IPS-18c (cell line): ENCODE data around the gene UBN1.
"Not testable (repeated sequence)": the region's sequence is repeated elsewhere in the genome, so short reads cannot be mapped to it uniquely, and the experiment has no call there.

Experiments used
- H3K4me3 ChIP-seq: 2 replicates; pipeline ENCODE4 v1.7.0; 2013; ENCODE audit warnings: low read depth, mild to moderate bottlenecking, low read length, moderate library complexity; ENCODE audit not compliant: insufficient read depth
- H3K9me3 ChIP-seq: one replicate; pipeline ENCODE4 v1.6.1; 2013; ENCODE audit warnings: mild to moderate bottlenecking, low read length, moderate library complexity; ENCODE audit not compliant: control insufficient read depth, insufficient read depth

UBN1 gene

DNA sequence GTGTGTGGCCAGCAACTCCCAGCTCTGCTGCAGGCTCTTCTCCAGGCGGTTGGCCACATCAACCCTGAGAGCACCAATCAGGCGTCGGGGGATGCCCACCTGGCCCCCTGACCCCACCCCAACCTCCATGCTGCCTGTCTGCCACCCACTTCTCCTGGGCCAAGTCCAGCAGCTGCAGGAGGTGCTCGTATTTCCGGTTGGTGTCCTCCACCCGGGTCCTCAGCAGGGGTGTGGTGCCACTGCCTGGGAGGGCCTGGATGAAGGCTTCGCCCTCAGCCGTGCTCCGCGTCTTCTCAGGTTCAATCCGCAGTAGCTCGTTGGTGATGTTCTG lies 44.6 kb downstream of the UBN1 start:
- no peak overlapping the region for H3K4me3 ChIP-seq

DNA sequence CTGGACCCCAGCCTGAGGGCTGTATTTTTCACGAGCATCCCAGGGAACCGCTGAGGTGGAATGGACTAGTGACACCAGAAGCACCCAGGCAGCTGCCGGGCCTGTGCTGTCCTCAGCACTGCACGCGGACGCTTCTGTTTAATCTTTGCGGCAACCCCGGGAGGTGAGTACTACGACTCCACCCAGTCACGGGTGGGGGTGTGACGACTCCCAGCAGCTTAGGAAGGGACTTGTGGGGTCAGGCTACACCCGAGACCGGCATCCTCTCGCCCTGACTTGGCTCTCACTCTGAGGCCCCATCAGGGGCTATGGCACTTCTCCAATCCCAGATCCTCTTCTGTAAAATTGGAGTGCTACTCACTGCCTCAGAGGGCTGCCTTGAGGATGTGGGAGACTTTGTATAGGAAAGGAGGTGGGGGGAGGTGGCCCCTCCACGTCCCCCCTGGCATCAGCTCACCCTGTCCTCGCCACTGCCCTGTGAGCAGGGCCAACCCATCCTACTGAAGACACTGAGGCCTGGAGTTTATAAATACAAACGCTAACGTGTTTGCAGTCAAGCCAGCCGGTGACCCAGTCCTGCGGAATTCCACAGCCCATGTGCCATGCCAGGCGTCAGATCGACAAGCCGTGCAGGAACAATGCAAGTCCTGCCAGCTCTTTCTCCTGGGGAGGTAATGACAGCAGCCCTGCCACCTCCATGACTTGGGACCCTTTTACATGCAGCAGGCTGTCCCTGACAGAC lies 45.3 kb downstream of the UBN1 start:
- Histone ChIP-seq H3K4me3 (no peak overlapping the region), H3K9me3 (no peaks in the 10 kb centered on the region)

More for the DNA sequence above, 44.6 kb downstream of the UBN1 start:
- no peaks in the 10 kb centered on the region for H3K9me3 ChIP-seq

DNA sequence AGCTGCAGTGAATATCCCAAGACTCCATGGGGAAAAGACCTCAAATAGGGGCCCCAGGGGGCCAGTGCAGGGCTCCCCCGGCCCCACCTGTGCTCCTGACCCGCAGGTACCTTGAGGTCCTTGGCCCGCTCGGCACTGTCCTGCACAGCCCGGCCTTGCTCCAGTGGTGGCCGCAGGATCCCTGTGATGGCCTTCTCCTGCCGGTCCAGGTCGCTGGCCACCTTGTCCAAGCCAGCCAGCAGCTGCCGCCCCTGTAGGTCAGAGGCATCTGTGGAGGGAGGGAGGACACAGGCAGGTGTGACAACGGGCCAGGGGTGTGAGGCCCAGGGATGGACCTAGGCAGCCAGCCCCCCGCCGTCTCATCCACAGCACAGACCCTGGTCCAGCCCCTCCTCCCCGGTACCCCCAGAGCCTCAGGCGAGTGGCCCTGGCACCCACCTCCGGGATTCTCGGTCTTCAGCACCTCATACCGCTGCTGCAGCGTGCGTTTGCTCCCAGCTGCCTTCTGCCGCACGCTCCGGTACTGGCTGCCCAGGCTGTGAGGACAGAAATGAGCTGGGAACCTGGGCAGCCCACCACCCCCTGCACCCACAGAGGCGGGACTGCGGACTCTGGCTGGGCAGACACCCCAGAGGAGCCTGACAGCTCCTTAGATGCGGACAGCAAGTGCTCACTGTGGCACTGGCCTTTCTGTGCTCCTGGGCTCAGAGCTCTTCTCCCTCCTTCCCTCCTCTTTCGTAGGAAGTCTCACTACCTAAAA lies 46.0 kb downstream of the UBN1 start:
- Histone ChIP-seq H3K4me3 (no peak overlapping the region), H3K9me3 (no peaks in the 10 kb centered on the region)

DNA sequence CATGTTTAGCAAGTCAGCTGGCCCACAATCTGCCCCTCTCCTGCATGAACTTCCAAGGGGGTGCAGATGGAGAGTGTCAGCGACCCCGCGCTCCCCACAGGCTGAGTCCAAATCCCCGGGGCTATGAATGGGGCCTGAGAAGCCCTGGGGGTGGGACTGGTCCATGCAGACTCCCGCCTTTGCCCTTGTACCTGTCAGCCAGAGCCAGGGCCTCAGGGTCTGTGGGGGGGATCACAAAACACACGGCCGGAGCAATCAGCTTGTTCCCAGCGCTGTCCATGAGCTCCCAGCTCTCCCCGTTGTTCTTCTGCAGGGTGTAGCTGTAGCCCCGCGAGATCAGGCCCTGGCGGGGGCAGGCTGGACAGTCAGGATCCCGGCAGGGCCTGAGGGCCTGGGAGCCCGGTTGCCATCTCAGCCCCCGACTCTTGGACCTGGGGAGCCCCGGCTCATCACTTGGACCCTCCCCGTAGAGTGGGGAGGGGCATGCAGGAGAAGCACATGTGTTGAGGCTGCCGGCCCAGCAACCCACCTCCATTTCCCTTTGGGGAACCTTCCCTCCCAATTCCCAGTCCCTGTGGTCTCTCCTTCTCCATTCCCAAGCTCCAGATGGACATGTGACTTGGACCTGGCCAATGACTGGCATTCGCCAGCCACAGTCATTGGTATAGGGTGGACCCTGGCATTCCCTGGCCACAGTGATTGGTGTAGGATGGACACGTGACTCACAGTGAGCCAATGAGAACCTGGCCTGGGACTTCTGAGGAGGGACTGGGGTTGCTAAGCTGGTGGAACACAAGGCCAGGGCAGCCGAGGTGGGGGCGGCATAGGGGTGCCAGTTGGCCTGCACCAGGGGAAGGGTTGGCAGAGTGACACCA lies 47.2 kb downstream of the UBN1 start:
- Histone ChIP-seq H3K4me3 (no peak overlapping the region), H3K9me3 (no peaks in the 10 kb centered on the region)

DNA sequence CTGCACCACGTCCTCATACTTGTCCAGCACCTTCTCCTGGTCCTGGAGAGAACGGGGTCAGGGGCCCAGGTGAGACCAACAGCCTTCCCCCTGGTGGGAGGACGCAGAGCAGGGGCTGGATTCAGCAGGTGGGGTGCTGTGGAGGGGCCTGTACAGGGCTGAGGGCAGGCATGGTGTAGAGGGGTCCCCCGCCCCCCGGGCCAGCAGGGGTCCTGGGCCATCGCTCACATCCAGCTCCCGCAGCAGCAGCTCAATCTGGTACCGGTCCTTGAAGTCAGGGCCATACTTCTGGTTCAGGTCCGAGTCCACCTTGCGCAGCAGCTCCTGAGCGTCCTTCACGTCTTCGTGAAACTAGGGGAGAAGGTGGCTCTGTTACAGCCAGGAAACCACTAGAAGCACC lies 48.1 kb downstream of the UBN1 start:
- H3K4me3 ChIP-seq, result no peak overlapping the region
- H3K9me3 ChIP-seq, result no peaks in the 10 kb centered on the region

DNA sequence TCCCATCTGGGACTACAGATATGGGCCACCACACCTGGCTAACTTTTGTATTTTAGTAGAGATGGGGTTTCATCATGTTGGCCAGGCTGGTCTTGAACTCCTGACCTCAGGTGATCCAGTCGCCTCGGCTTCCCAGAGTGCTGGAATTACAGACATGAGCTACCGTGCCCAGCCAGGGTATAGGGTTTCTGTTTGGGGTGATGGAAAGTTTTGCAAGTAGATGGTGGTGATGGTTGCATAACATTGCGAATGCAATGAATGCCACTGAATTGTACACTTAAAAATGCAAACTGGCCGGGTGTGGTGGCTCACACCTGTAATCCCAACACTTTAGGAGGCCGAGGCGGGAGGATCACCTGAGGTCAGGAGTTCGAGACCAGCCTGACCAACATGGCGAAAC lies 49.5 kb downstream of the UBN1 start:
- not testable (repeated sequence) for H3K4me3 ChIP-seq, H3K9me3 ChIP-seq

DNA sequence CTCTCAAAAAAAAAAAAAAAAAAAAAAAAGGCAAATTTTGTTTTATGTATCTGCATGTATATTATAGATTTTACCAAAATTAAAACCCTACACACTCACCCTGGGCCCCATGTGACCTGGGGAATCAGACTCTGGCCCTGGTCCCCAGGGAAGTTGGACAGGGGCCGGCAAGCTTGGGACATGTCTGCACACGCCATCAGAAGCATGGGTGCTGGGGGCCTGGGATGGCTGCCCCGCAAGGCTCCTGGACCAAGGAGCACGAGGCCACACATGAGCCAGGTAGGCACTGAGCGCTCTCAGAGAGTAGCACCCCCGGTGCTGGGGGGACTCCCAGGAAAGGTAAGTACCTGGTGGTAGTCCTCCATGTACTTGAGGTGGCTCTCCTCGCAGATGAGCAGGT lies 50.0 kb downstream of the UBN1 start:
- no peak overlapping the region for H3K4me3 ChIP-seq
- no peaks in the 10 kb centered on the region for H3K9me3 ChIP-seq

DNA sequence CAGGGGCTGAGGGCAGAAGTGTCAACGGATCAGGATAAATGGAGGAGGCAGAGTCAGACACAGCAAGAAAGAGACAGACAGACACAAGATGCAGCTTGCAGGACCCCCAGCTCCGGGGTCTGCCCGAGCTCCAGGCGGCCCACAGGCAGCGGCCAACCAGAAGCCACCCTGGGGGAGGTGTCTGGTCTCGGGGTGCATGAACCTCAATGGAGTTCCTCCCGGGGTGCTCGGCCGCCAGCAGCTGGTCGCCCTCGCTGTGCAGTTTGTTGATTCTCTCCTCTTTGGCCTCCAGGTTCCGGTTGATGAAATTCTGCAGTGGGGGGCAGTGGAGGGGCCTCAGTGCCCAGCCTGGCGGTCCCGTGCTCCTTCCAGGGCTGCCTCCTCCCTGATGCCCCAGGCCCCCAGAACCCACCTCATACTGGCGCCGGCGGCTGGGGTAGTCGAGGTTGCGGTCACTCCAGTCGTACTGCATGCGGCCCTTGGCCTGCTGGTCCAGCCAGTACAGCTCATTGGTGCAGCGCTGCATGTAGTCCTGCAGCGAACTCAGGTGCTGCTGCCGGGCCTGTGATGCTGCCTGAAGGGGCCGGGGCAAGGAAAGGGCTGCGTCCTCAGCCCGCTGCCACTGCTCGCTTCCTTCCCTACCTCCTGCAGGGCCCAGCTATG lies 51.7 kb downstream of the UBN1 start:
- Histone ChIP-seq H3K4me3 (no peak overlapping the region), H3K9me3 (no peaks in the 10 kb centered on the region)

DNA sequence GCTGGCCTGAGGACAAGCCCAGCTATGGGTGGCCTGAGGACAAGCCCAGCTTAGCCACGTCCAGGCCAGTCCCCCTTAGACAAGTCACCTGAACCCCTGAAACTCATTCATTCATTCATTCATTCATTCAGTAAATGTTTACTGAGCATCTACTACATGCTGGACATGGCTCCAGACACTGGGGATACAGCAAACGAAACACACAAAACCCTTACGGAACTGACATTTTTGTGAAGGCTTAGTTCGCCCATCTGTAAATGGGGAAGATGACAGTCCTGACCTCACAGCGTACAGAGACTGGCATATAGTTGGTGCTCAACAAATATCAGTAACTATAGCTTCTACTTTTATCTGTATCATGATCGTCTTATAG lies 52.2 kb downstream of the UBN1 start:
- Histone ChIP-seq H3K9me3 (no peaks in the 10 kb centered on the region), H3K4me3 (no peak overlapping the region)

DNA sequence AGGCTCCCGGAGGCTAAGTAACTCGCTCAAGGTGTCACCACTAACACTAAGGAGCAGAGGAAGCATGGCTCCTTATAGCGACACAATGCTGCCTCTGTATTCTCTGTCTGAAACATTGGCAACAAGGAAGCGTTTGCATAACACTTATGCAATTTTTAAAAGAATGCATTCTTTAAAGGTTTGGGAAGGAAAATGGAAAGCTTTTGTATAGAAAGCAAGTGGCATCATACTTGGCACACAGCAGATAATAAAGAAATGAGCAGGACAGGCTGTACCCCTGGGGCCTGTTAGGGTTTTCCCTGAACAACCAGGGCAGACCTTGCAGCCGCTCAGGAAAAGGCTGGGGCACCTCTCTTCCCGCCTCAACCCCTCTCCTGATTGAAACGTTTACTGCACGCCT lies 52.8 kb downstream of the UBN1 start:
- Histone ChIP-seq H3K4me3 (no peak overlapping the region), H3K9me3 (no peaks in the 10 kb centered on the region)

DNA sequence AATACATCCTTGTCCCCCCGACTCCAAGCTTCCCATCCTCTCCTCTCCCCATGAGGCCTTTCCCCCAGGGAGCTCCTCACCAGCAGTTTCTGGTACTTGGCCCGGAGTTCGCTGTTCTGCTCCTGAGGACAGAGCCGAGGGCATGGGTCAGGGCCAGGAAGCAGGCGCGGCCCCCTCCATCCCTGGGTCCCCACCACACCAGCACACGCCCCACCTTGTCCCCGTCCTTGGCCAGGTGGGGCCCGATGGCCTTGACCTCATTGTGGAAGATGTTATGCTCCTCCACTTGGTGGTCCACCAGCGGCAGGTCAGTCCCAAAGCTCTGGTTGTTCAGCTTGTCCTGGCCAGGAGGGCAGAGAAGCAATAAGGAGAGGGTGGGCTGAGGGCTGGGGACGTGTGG lies 53.5 kb downstream of the UBN1 start:
- Histone ChIP-seq H3K9me3 (no peaks in the 10 kb centered on the region), H3K4me3 (no peak overlapping the region)

DNA sequence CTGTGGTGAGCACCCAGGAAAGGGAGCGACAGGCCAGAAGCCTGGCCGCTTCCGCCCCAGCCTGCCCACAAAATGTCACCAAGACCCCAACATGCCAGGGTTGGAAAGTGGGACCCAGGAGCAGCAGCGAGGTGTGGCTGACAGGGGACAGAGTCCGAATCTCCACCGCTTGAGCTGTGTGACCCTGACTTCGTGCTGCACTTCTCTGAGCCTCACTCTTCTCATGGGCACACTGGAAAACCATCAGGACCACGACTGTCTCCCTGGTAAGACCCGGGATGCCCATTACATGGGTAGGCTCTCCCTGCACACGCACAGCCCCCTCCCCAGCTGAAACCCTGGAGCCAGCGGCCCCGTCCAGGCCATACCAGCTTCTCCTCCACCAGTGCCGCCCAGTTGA lies 54.8 kb downstream of the UBN1 start:
- Histone ChIP-seq H3K4me3 (no peak overlapping the region), H3K9me3 (no peaks in the 10 kb centered on the region)

DNA sequence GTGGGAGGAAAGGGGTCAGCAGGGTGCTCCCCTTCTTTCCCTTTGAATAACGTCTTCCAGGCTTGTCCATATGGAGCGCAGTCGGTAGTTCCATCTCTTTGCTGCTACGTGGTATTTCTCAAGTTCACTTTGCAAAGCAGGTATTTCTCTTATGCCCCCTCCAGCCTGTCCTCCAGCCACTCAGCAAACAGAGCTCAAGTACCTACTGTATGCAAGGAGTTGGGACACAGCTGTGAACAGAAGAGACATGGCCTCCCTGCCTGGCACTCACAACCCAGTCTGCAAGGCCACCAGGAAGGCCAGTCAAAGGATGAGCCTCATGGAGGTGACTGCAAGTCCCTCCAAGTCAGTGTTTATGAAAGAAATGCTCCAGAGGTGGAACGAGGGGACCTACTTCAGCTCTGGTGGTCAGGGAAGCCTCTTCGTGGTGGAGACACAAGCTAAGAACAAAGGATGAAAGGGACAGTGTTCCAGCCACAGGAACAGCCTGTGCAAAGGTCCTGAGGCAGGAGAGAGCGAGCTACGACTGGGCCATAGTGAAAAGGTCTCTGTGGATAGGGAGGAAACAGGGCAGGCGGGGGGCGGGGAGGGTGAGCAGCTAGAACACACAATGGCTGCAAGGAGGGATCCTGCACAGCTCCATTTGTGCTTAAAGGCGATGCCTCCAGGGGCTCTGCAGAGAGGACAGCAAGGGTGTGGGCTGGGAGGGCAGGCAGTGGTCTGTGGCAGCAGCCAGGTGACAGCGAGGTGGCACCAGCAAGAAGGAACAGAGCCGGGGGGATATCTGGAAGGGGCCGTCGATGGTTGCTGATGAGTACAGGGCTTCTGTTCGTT lies 57.0 kb downstream of the UBN1 start:
- no peak overlapping the region for H3K4me3 ChIP-seq
- no peaks in the 10 kb centered on the region for H3K9me3 ChIP-seq

DNA sequence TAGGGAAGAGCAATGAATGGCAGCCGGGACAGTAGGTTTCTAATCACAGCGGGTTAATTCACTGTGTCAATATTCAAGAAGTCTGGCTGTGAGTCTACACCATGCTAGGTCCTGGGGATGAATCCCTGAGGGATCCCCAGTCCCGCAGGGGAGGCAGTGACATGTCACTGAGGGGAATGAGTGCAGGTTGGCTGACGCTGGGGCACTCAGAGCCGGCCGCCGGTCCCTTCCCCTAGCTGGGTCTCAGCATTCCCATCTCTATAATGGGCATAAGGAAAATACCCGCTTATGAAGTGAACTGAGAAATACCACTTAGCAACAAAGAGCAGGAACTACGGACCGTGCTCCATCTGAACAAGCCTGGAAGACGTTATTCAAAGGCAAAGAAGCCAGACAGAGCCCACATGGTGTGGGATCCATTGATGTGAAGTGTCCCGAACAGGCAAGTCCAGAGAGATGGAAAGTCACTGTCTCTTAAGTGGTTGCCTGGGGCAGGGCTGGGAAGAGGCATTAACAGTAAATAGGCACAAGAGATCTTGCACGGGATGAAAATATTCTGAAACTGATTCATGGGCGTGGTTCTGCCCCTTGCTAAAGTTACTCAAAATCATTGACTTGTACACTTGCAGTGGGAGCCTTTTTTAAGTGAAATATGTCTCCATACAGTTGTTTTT lies 57.8 kb downstream of the UBN1 start:
- Histone ChIP-seq H3K4me3 (no peak overlapping the region), H3K9me3 (no peaks in the 10 kb centered on the region)

DNA sequence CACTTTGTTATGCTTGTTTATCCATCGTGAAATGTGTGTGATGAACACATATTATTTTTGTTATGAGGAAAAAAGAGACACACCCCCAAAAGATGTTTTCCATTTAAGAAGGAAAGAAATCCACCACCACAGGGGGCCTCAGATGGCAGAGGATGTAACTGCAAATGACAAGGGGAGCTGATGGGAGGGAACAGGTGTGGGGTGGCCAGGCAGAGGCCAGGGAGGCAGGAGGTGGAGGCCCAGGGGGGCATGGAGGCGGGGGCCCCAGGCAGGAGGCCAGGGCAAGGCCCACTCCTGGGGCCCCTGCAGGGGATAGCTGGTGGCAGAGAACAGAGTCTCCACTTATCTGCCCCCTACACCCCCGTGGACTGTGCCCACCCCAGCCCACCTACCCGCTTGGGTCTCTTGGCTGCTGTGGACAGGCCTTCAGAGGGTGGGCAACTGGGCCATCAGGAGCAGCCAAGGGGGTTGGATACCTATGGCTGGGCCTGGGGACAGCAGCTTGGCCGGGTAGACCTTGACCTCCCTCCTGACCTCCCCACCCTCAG lies 61.6 kb downstream of the UBN1 start:
- H3K9me3 ChIP-seq, result no peaks in the 10 kb centered on the region
- no peak overlapping the region for H3K4me3 ChIP-seq

DNA sequence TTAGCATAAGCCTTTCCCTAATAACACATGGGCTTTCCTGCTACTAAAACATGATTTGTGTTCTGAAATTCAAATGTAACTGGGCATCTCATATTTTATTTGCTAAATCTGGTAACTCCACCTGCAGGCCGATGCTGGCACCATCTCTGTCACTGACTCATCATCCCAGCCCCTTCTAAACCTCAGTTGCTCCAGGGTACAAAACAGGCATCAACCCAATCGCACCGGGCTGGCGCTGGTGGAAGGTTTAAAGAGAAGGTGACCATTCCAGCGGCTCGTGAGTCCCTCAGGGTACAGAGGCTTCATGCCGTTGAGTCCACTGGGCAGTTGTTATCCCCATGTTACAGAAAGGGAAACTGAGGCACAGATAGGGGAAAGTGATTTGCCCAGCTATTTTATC lies 62.5 kb downstream of the UBN1 start:
- Histone ChIP-seq H3K9me3 (no peaks in the 10 kb centered on the region), H3K4me3 (no peak overlapping the region)
